Esophagus muscularis mucosa (tissue), 3 donors: Measurements from ENCODE around the gene SDHC.

Source experiments
- CTCF ChIP-seq, 3 experiments: fragments of 200-600 bp in 2 of 3; fragments of 450-650 bp in 1 of 3; sonication (generic) in 2 of 3; IDR thresholded peaks; one replicate each; pipeline ENCODE4 v1.5.1; 2017 to 2019; ENCODE audit warnings: antibody characterized with exemption in 3 of 3, mild to moderate bottlenecking in 2 of 3, moderate library complexity in 1 of 3
- POLR2A ChIP-seq: fragments of 450-650 bp; IDR thresholded peaks from one replicate; pipeline ENCODE4 v1.6.1; 2017; ENCODE audit warnings: antibody characterized with exemption, moderate library complexity, mild to moderate bottlenecking, low read depth

GRCh38 chr1:161265305-161265704, 48.9 kb upstream of the SDHC start:
- TF ChIP-seq CTCF (IDR thresholded peaks at IDR 0.05) (no peak), POLR2A (no peak)
